AG04449 (cell line): ENCODE measurements around the gene AQP12A.

Experiments used
- CTCF ChIA-PET: fragments of 350-600 bp; formaldehyde crosslinking; extraction: SDS; loops from one replicate; lab custom pipeline; 2021; ENCODE audit warnings: antibody characterized with exemption; lab: Yijun Ruan, JAX
- POLR2A ChIA-PET: fragments of 400-600, 350-600 bp; formaldehyde crosslinking; extraction: SDS; loops from one replicate; lab custom pipeline; 2020; ENCODE audit warnings: antibody characterized with exemption, inconsistent platforms; lab: Yijun Ruan, JAX
- DNase-seq: peaks from one replicate; pipeline ENCODE4 v3.0.0-alpha.2; 2010; ENCODE audit warnings: low read depth, low spot score
- H3K4me3 ChIP-seq: 2 replicates; pipeline ENCODE4 v1.5.1; 2011; ENCODE audit warnings: low read depth, mild to moderate bottlenecking, control low read depth, low read length
- CTCF ChIP-seq: IDR thresholded peaks from one replicate; pipeline ENCODE4 v1.5.1; 2011; ENCODE audit warnings: mild to moderate bottlenecking, moderate library complexity, low read length, control low read depth, inconsistent platforms; ENCODE audit not compliant: insufficient read depth; ENCODE audit errors: missing control alignments

AQP12A gene

GRCh38 chr2:240708457-240708856 lies 16.8 kb downstream of the AQP12A start:
- no peak overlapping the region for H3K4me3 ChIP-seq
- no peak for DNase-seq
- POLR2A ChIA-PET = no interaction called here
- no peak for TF ChIP-seq CTCF
- CTCF ChIA-PET = interaction anchor here (1.2 to 1.5 kb wide), 2 partner anchors 194 to 476 kb away, joined by 3 read pairs; no protein-coding TSS in a partner anchor

GRCh38 chr2:240711296-240711695 lies 19.6 kb downstream of the AQP12A start:
- CTCF ChIA-PET = no interaction called here
- POLR2A ChIA-PET = no interaction called here
- TF ChIP-seq CTCF = no peak
- DNase-seq = no peak
- H3K4me3 ChIP-seq = no peak overlapping the region

- H3K4me3 ChIP-seq = no peak overlapping the region
- TF ChIP-seq CTCF = no peak
- no peak for DNase-seq
- POLR2A ChIA-PET = no interaction called here
- CTCF ChIA-PET = no interaction called here
Observed at GRCh38 chr2:240711701-240712100, 20.0 kb downstream of the AQP12A start.

GRCh38 chr2:240712121-240712520 lies 20.5 kb downstream of the AQP12A start:
- no peak for TF ChIP-seq CTCF
- ChIA-PET POLR2A (no interaction called here), CTCF (interaction anchor here (1.0 kb wide), 1 partner anchor 128 kb away, joined by 3 read pairs; no protein-coding TSS in a partner anchor)
- H3K4me3 ChIP-seq = no peak overlapping the region
- no peak for DNase-seq

GRCh38 chr2:240713071-240713927 lies 21.6 kb downstream of the AQP12A start:
- POLR2A ChIA-PET = no interaction called here
- DNase-seq = no peak
- no peak for TF ChIP-seq CTCF
- CTCF ChIA-PET = interaction anchor here (1.0 kb wide), 1 partner anchor 127 kb away, joined by 3 read pairs; no protein-coding TSS in a partner anchor
- no peak overlapping the region for H3K4me3 ChIP-seq

- no peak for DNase-seq
- ChIA-PET POLR2A (no interaction called here), CTCF (interaction anchor here (1.3 kb wide), 1 partner anchor 27 kb away, joined by 3 read pairs; no protein-coding TSS in a partner anchor)
- H3K4me3 ChIP-seq = no peak overlapping the region
- no peak for TF ChIP-seq CTCF
Observed at GRCh38 chr2:240713928-240714746, 22.5 kb downstream of the AQP12A start.
